Measurements from ENCODE around the gene MCM5. TPM values are rescaled to one million over a fixed set of nuclear protein-coding genes. Genes with fewer than 3 reads are reported as not detected.

Gene MCM5
- total RNA-seq, 1 experiment from 2014 or later: 194 TPM

DNA sequence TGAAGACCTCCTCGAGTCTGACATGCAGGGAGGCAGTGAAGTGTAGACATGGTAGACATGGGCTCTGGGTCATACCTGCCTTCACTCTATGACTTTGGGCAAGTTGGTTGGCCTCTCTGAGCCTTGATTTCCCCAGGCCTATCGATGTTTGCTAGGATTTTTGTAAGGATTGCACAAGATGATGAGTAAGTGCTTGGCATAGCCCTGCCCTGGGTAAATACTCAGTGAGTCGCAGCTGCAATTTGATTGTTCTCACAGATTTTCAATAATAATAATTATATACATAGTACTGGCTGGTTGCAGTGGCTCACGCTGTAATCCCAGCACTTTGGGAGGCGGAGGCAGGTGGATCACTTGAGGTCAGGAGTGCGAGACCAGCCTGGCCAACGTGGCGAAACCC is 18.1 kb downstream of the MCM5 start (continued):
- no peak for TF ChIP-seq ZBTB33 (IDR thresholded peaks at IDR 0.05; ENCODE audit: extremely low read depth, insufficient replicate concordance, low read length)
- TF ChIP-seq SIN3A (IDR thresholded peaks at IDR 0.05; ENCODE audit: low read depth): no peak
- no peak for TF ChIP-seq ZNF274 (IDR thresholded peaks at IDR 0.05; ENCODE audit: low read depth, low read length)

- Histone ChIP-seq H3K9me3 (ENCODE audit: control insufficient read depth in 1 of 2, insufficient read depth in 1 of 2, low read depth in 1 of 2, low read length in 2 of 2) (no peaks in the 10 kb centered on the region), H3K36me3 (ENCODE audit: control insufficient read depth in 1 of 2, insufficient read depth in 2 of 2, low read length in 2 of 2) (peaks cover 34 to 88% of the 10 kb centered on the region in 2 experiments), H3K4me2 (ENCODE audit: low read length) (no peak overlapping the region), H3K79me2 (ENCODE audit: insufficient read depth, low read length) (no peaks in the 10 kb centered on the region), H3K27ac (ENCODE audit: low read depth, low read length) (no peak overlapping the region), H3K27me3 (ENCODE audit: insufficient read depth, low read length) (no peaks in the 10 kb centered on the region), H2AFZ (ENCODE audit: low read depth, low read length, poor library complexity, severe bottlenecking) (no peak overlapping the region), H3K4me1 (ENCODE audit: control insufficient read depth in 1 of 2, insufficient read depth in 2 of 2, low read length in 2 of 2) (no peaks in the 10 kb centered on the region), H3K9me2 (ENCODE audit: insufficient read depth) (no peaks in the 10 kb centered on the region), H3K9ac (ENCODE audit: low read length) (no peak overlapping the region), H4K20me1 (ENCODE audit: insufficient read depth) (no peaks in the 10 kb centered on the region), H3K4me3 (replicated peaks in 1 of 2; ENCODE audit: low read depth in 1 of 2, low read length in 2 of 2) (no peak overlapping the region)
- intact Hi-C loops (cut with micrococcal nuclease): no loop called here
- TF ChIP-seq EZH2 (IDR thresholded peaks at IDR 0.05) (no peak), JUND (IDR thresholded peaks at IDR 0.05) (no peak), SRF (IDR thresholded peaks at IDR 0.05; ENCODE audit: low read depth) (no peak), TCF7L2 (IDR thresholded peaks at IDR 0.05; ENCODE audit: borderline replicate concordance, extremely low read depth, insufficient read depth, insufficient read length) (no peak), SIN3A (IDR thresholded peaks at IDR 0.05; ENCODE audit: low read depth) (no peak), POLR2AphosphoS5 (IDR thresholded peaks at IDR 0.05; ENCODE audit: low read depth, low read length) (no peak), ZFX (IDR thresholded peaks at IDR 0.05) (no peak), EZH2phosphoT487 (IDR thresholded peaks at IDR 0.05; ENCODE audit: borderline replicate concordance) (no peak), POLR2A (IDR thresholded peaks at IDR 0.05; ENCODE audit: borderline replicate concordance, extremely low read depth, insufficient read depth, insufficient read length) (no peak)
- TF ChIP-seq, protein P1, sequence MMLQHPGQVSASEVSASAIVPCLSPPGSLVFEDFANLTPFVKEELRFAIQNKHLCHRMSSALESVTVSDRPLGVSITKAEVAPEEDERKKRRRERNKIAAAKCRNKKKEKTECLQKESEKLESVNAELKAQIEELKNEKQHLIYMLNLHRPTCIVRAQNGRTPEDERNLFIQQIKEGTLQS (IDR thresholded peaks at IDR 0.05): no peak
- TF ChIP-seq, protein P2, sequence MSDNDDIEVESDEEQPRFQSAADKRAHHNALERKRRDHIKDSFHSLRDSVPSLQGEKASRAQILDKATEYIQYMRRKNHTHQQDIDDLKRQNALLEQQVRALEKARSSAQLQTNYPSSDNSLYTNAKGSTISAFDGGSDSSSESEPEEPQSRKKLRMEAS (IDR thresholded peaks at IDR 0.05): no peak
- ChIA-PET RAD21 (ENCODE audit: low non-redundant PET in 1 of 2, low total read pairs in 2 of 2, uncharacterized antibody in 2 of 2, unreplicated experiment in 2 of 2) (no interaction called here), POLR2A (no interaction called here), CTCF (no interaction called here)
- DNase-seq (ENCODE audit: low read depth, low spot score) (no peak), ATAC-seq (no peak)
- no TSS peak for BruUV-seq (replicated peaks)
These were observed 18.8 kb downstream of the MCM5 start for GRCh38 chr22:35418731-35419130.

Data from HCT116 (cell line).